ENCODE results near the gene KDM4B.

DNA sequence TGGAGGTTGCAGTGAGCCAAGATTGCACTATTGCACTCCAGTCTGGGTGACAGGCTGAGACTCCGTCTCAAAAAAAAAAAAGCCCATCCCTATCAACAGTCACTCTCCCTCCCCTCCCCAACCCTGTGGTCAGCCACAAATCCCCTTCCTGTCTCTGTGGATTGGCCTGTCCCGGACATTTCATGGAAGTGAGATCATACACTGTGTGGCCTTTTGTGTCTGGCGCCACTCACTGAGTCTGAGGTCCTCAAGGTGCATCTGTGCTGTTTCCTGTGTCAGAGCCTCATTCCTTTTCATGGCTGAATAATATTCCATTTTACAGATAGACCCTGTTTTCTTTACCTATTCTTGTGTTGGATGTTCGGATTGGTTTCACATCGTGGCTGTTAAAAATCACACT, 222.2 kb downstream of the KDM4B start:
- TF ChIP-seq, protein P1, sequence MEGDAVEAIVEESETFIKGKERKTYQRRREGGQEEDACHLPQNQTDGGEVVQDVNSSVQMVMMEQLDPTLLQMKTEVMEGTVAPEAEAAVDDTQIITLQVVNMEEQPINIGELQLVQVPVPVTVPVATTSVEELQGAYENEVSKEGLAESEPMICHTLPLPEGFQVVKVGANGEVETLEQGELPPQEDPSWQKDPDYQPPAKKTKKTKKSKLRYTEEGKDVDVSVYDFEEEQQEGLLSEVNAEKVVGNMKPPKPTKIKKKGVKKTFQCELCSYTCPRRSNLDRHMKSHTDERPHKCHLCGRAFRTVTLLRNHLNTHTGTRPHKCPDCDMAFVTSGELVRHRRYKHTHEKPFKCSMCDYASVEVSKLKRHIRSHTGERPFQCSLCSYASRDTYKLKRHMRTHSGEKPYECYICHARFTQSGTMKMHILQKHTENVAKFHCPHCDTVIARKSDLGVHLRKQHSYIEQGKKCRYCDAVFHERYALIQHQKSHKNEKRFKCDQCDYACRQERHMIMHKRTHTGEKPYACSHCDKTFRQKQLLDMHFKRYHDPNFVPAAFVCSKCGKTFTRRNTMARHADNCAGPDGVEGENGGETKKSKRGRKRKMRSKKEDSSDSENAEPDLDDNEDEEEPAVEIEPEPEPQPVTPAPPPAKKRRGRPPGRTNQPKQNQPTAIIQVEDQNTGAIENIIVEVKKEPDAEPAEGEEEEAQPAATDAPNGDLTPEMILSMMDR (IDR thresholded peaks at IDR 0.05), result no peak
- no peak for TF ChIP-seq POLR2A (IDR thresholded peaks at IDR 0.05; ENCODE audit: low read depth)

All from esophagus muscularis mucosa (tissue), 3 donors.